Pulmonary artery endothelial cell (primary cell): ENCODE results near the gene MFSD2B. TPM values are rescaled to one million over a fixed set of nuclear protein-coding genes. Genes with fewer than 3 reads are reported as not detected.
"Not testable (repeated sequence)": the region's sequence is repeated elsewhere in the genome, so short reads cannot be mapped to it uniquely, and the experiment has no call there.

Experiments used
- DNase-seq: peaks from one replicate; pipeline ENCODE4 v3.0.0-alpha.2; 2011; ENCODE audit warnings: low read depth, low spot score
- total RNA-seq: library from RNA; depleted of rRNA; stranded (reverse); fragments of >200 nt; gene quantifications from 2 replicates; pipeline ENCODE4 v1.2.3, GENCODE V29; 2014

MFSD2B gene
- 0.26 and 0.35 TPM in 2 replicates for total RNA-seq

GRCh38 chr2:24009680-24010476, at the start of gene MFSD2B:
Gene MFSD2B, plus strand, starts transcription at chr2:24010085. Its CDS starts 12 bp downstream, at chr2:24010097.
- DNase-seq = no peak

GRCh38 chr2:23967846-23968245, 42.0 kb upstream of the MFSD2B start:
- no peak for DNase-seq

- no peak for DNase-seq
These were observed 33.0 kb upstream of the MFSD2B start for GRCh38 chr2:23976883-23977282.

- no peak for DNase-seq
These were observed 21.5 kb upstream of the MFSD2B start for GRCh38 chr2:23988371-23988770.

GRCh38 chr2:23992931-23993330, 17.0 kb upstream of the MFSD2B start:
- no peak for DNase-seq

GRCh38 chr2:23993736-23994269, 16.1 kb upstream of the MFSD2B start:
- DNase-seq = no peak

GRCh38 chr2:23994567-23994966, 15.3 kb upstream of the MFSD2B start:
- DNase-seq = no peak

GRCh38 chr2:24007693-24008092, 2.2 kb upstream of the MFSD2B start:
- no peak for DNase-seq

GRCh38 chr2:24008672-24009366, 1.1 kb upstream of the MFSD2B start:
- DNase-seq = no peak

GRCh38 chr2:24009367-24009679, 562 bp upstream of the MFSD2B start:
- no peak for DNase-seq

- DNase-seq = no peak
These were observed 778 bp downstream of the MFSD2B start for GRCh38 chr2:24010477-24011249.

- no peak for DNase-seq
These were observed 1.6 kb downstream of the MFSD2B start for GRCh38 chr2:24011250-24012104.

GRCh38 chr2:24012521-24013188, 2.8 kb downstream of the MFSD2B start:
- DNase-seq = no peak

- not testable (repeated sequence) for DNase-seq
These were observed 5.0 kb downstream of the MFSD2B start for GRCh38 chr2:24014902-24015301.

- DNase-seq = peak; percentile 43
These were observed 5.9 kb downstream of the MFSD2B start for GRCh38 chr2:24015562-24016375.

GRCh38 chr2:24016376-24016761, 6.5 kb downstream of the MFSD2B start:
- DNase-seq = no peak

GRCh38 chr2:24016853-24017703, 7.2 kb downstream of the MFSD2B start:
- no peak for DNase-seq

- DNase-seq = no peak
These were observed 7.8 kb downstream of the MFSD2B start for GRCh38 chr2:24017711-24018110.

- no peak for DNase-seq
These were observed 8.4 kb downstream of the MFSD2B start for GRCh38 chr2:24018241-24018640.
